ENCODE results near the gene PCDHA8. TPM values are rescaled to one million over a fixed set of nuclear protein-coding genes. Genes with fewer than 3 reads are reported as not detected.

The PCDHA8 gene, protein sequence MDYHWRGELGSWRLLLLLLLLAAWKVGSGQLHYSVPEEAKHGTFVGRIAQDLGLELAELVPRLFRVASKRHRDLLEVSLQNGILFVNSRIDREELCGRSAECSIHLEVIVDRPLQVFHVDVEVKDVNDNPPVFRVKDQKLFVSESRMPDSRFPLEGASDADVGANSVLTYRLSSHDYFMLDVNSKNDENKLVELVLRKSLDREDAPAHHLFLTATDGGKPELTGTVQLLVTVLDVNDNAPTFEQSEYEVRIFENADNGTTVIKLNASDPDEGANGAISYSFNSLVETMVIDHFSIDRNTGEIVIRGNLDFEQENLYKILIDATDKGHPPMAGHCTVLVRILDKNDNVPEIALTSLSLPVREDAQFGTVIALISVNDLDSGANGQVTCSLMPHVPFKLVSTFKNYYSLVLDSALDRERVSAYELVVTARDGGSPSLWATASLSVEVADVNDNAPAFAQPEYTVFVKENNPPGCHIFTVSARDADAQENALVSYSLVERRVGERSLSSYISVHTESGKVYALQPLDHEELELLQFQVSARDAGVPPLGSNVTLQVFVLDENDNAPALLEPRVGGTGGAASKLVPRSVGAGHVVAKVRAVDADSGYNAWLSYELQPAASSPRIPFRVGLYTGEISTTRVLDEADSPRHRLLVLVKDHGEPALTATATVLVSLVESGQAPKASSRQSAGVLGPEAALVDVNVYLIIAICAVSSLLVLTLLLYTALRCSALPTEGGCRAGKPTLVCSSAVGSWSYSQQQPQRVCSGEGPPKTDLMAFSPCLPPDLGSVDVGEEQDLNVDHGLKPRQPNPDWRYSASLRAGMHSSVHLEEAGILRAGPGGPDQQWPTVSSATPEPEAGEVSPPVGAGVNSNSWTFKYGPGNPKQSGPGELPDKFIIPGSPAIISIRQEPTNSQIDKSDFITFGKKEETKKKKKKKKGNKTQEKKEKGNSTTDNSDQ
- total RNA-seq (2013; cell fraction: nucleolus; rRNA removed): 0.22 TPM in 1 of 2 replicates, not detected in the other
- total RNA-seq (2014; rRNA removed) (not detected in 2 replicates), total RNA-seq (2014; rRNA removed; fragmentation: Illumina TruSeq; extraction: Trizol) (not detected in 2 replicates), total RNA-seq (2021) (not detected in 2 replicates), polyA plus RNA-seq (2011; rRNA removed) (not detected in 2 replicates), polyA plus RNA-seq (2014; fragmentation: Illumina TruSeq; extraction: Trizol) (not detected in 2 replicates), polyA plus RNA-seq (2014; fragmentation: Nextera tagmentation; extraction: Ambion mirVana) (not detected), polyA plus RNA-seq (2014; rRNA removed) (not detected in 2 replicates), polyA plus RNA-seq (2016; fragmentation: Nextera tagmentation; extraction: Ambion mirVana) (not detected), polyA minus RNA-seq (2011; rRNA and poly(A)+ RNA removed) (not detected in 2 replicates), Bru-seq, nascent RNA (not detected), BruChase-seq, experiment 1, labeled RNA remaining after a 6-hour chase (percentile 7 among the genes with signal in this experiment), BruChase-seq, experiment 2, labeled RNA remaining after a 2-hour chase (not detected)
- polyA plus RNA-seq (2011; ENCODE audit: low read depth): not detected
- polyA plus RNA-seq (2011; cell fraction: cytosol; rRNA removed): not detected in 2 replicates
- not detected in 2 replicates for polyA plus RNA-seq (2011; cell fraction: nucleus; rRNA removed)
- 0.09 and 0.13 TPM in 2 replicates for polyA plus RNA-seq (2012)
- not detected in 2 replicates for polyA minus RNA-seq (2011; cell fraction: cytosol; rRNA and poly(A)+ RNA removed)
- polyA minus RNA-seq (2011; cell fraction: nucleus; rRNA and poly(A)+ RNA removed): not detected in 2 replicates
- long read RNA-seq, experiment 1: 0 reads
- long read RNA-seq, experiment 2: 0 reads

DNA sequence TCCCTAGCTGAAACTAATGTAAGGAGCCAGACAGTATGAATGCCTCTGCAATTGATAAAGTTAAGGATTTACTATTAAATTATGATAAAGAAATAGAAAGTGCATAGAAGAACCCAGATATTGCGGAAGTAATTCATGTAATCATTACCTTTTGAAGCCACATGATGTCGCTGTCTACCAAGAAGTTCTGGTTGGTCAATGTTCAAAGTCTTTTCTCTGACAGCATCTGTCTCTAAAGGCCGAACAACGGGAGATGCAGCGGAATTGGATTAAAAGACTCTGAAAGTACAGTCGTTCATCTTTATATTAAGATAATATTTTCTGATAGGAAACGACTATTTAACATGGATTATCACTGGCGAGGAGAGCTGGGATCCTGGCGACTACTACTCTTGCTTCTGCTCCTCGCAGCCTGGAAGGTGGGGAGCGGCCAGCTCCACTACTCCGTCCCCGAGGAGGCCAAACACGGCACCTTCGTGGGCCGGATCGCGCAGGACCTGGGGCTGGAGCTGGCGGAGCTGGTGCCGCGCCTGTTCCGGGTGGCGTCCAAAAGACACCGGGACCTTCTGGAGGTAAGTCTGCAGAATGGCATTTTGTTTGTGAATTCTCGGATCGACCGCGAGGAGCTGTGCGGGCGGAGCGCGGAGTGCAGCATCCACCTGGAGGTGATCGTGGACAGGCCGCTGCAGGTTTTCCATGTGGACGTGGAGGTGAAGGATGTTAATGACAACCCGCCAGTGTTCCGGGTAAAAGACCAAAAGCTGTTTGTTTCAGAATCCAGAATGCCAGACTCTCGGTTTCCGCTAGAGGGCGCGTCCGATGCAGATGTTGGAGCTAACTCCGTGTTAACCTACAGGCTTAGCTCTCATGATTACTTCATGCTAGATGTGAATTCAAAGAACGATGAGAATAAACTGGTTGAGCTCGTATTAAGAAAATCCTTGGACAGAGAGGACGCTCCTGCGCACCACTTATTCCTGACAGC lies at the start of gene PCDHA8:
TSS of gene PCDHA8 (plus strand) at position 210 of the 985 bp plus-strand sequence. CDS start at position 345, 135 bp downstream.
- no peak within 1 kb of the TSS for H2AFZ ChIP-seq (ENCODE audit: control insufficient read depth, low read depth, low read length)
- no peaks in the 10 kb centered on the region; the same call in 2 of the 3 replicates for H3K9me3 ChIP-seq (replicated peaks; ENCODE audit: control insufficient read depth, insufficient read depth, low read length)
- ChIA-PET RAD21 (ENCODE audit: unreplicated experiment) (no interaction called here), POLR2A (no interaction called here), CTCF (interaction anchor here (0.7 to 1.4 kb wide), 2 partner anchors 20 to 48 kb away, joined by 3 read pairs; partner anchors contain the start of gene PCDHA5), SMC1A (ENCODE audit: uncharacterized antibody, unreplicated experiment) (no interaction called here)
- TF ChIP-seq SMARCA5 (IDR thresholded peaks at IDR 0.05): no peak
- TF ChIP-seq, protein P1, sequence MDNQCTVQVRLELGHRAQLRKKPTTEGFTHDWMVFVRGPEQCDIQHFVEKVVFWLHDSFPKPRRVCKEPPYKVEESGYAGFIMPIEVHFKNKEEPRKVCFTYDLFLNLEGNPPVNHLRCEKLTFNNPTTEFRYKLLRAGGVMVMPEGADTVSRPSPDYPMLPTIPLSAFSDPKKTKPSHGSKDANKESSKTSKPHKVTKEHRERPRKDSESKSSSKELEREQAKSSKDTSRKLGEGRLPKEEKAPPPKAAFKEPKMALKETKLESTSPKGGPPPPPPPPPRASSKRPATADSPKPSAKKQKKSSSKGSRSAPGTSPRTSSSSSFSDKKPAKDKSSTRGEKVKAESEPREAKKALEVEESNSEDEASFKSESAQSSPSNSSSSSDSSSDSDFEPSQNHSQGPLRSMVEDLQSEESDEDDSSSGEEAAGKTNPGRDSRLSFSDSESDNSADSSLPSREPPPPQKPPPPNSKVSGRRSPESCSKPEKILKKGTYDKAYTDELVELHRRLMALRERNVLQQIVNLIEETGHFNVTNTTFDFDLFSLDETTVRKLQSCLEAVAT (IDR thresholded peaks at IDR 0.05): no peak
- no peak for TF ChIP-seq NFYB (IDR thresholded peaks at IDR 0.05; ENCODE audit: insufficient read depth, low read depth, low read length)
- TF ChIP-seq, protein P2, sequence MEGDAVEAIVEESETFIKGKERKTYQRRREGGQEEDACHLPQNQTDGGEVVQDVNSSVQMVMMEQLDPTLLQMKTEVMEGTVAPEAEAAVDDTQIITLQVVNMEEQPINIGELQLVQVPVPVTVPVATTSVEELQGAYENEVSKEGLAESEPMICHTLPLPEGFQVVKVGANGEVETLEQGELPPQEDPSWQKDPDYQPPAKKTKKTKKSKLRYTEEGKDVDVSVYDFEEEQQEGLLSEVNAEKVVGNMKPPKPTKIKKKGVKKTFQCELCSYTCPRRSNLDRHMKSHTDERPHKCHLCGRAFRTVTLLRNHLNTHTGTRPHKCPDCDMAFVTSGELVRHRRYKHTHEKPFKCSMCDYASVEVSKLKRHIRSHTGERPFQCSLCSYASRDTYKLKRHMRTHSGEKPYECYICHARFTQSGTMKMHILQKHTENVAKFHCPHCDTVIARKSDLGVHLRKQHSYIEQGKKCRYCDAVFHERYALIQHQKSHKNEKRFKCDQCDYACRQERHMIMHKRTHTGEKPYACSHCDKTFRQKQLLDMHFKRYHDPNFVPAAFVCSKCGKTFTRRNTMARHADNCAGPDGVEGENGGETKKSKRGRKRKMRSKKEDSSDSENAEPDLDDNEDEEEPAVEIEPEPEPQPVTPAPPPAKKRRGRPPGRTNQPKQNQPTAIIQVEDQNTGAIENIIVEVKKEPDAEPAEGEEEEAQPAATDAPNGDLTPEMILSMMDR (IDR thresholded peaks at IDR 0.05 in 2 of 3, conservative IDR thresholded peaks at IDR 0.05 in 1 of 3; ENCODE audit: control insufficient read depth in 2 of 3, extremely low read depth in 1 of 3, insufficient read depth in 1 of 3, low read depth in 3 of 3, low read length in 3 of 3): peak in 1 of 3 experiments; percentile 10; a peak in 1 of 6 replicates
- TF ChIP-seq ZNF24 (IDR thresholded peaks at IDR 0.05): no peak
- no peak within 1 kb of the TSS for H3K9ac ChIP-seq (ENCODE audit: control insufficient read depth, insufficient read depth, low read length)
- H3K4me3 ChIP-seq: no peak within 1 kb of the TSS
- 59% methylated on average over 35 of the region's 47 CpGs for WGBS (ENCODE audit: insufficient coverage, insufficient replicate concordance, low lambda C conversion rate, missing lambda C conversion rate)
- no peak within 1 kb of the TSS for H3K27ac ChIP-seq (ENCODE audit: control insufficient read depth, insufficient read depth)
- DNase-seq (ENCODE audit: low read depth, low spot score) (no peak), ATAC-seq (no peak), FAIRE-seq (no peak)
- H3K36me3 ChIP-seq (ENCODE audit: control insufficient read depth in 2 of 2, insufficient read depth in 2 of 2, low read length in 1 of 2): no peaks in the 10 kb centered on the region
- intact Hi-C loops (cut with micrococcal nuclease; ENCODE audit: unreplicated experiment): no loop called here
- H3K4me1 ChIP-seq (ENCODE audit: control insufficient read depth, insufficient read depth, low read length): no peaks in the 10 kb centered on the region
- no peaks in the 10 kb centered on the region for H3K79me2 ChIP-seq (ENCODE audit: control insufficient read depth, insufficient read depth, low read length)
- H3K27me3 ChIP-seq (replicated peaks in 1 of 2; ENCODE audit: control insufficient read depth in 2 of 2, insufficient read depth in 2 of 2, low read length in 1 of 2): no peaks in the 10 kb centered on the region
- in situ Hi-C loops (cut with MboI): no loop called here
- BruUV-seq (replicated peaks): no TSS peak
- no peaks in the 10 kb centered on the region for H4K20me1 ChIP-seq (ENCODE audit: control insufficient read depth, insufficient read depth)
- H3K4me2 ChIP-seq (ENCODE audit: control insufficient read depth, insufficient read depth): no peak within 1 kb of the TSS
